Epithelial cell of esophagus (primary cell): ENCODE measurements around the gene GPATCH8.
A peak's percentile ranks its signal among the peaks of the same experiment; 100 is the strongest.

Experiments used
- DNase-seq: peaks from one replicate; pipeline ENCODE4 v3.0.0; 2010; ENCODE audit warnings: low read depth
- H3K4me3 ChIP-seq: 2 replicates; pipeline ENCODE4 v1.5.1; 2011; ENCODE audit warnings: mild to moderate bottlenecking, low read length, control low read depth
- TF ChIP-seq, protein P1 (sequence below): IDR thresholded peaks from 2 replicates; pipeline ENCODE4 v1.5.1; 2011; ENCODE audit warnings: low read depth, mild to moderate bottlenecking, low read length, control low read depth, inconsistent platforms; ENCODE audit not compliant: insufficient read depth; ENCODE audit errors: missing control alignments

GPATCH8 gene

DNA sequence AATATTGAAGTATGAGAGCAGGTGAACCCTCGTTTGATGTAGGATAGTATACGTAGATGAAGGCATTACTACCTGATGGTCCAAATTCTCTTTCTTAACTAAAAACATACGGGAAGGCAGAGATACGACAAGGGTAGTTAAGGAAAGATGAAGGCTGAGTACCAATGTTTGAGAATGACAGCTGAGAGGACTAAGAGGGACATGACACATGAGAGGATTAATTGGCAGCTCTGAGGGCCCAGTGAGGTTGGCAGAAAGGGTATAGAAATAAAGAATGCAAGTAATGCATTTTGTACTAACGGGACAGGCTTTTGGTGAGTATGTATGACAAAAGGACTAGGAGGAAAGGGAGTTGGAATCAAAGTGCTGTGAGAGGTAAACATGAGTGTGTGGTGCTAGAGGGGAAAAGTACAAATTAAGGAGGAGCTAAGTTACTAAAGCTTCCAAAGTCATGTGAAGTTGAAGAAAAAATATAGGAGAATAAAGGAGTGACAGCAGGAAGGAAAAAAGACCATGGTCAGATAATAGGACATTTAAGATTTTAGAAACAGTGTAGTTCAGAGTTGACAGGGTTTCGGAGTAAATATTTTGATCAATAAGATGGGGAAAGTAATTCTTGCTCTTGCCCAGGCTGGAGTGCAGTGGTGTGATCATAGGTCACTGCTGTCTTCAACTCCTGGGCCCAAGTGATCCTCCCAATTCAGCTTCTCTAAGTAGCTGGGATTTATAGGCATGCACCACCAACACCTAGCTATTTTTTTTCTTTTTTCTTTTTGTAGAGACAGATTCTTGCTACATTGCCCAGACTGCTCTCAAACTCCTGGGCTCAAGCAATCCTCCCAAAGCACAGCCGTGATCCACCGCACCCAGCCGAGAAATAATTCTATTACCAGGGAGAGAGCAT lies 70.7 kb downstream of the GPATCH8 start:
- DNase-seq: no peak
- TF ChIP-seq, protein P1, sequence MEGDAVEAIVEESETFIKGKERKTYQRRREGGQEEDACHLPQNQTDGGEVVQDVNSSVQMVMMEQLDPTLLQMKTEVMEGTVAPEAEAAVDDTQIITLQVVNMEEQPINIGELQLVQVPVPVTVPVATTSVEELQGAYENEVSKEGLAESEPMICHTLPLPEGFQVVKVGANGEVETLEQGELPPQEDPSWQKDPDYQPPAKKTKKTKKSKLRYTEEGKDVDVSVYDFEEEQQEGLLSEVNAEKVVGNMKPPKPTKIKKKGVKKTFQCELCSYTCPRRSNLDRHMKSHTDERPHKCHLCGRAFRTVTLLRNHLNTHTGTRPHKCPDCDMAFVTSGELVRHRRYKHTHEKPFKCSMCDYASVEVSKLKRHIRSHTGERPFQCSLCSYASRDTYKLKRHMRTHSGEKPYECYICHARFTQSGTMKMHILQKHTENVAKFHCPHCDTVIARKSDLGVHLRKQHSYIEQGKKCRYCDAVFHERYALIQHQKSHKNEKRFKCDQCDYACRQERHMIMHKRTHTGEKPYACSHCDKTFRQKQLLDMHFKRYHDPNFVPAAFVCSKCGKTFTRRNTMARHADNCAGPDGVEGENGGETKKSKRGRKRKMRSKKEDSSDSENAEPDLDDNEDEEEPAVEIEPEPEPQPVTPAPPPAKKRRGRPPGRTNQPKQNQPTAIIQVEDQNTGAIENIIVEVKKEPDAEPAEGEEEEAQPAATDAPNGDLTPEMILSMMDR: no peak
- no peak overlapping the region for H3K4me3 ChIP-seq

DNA sequence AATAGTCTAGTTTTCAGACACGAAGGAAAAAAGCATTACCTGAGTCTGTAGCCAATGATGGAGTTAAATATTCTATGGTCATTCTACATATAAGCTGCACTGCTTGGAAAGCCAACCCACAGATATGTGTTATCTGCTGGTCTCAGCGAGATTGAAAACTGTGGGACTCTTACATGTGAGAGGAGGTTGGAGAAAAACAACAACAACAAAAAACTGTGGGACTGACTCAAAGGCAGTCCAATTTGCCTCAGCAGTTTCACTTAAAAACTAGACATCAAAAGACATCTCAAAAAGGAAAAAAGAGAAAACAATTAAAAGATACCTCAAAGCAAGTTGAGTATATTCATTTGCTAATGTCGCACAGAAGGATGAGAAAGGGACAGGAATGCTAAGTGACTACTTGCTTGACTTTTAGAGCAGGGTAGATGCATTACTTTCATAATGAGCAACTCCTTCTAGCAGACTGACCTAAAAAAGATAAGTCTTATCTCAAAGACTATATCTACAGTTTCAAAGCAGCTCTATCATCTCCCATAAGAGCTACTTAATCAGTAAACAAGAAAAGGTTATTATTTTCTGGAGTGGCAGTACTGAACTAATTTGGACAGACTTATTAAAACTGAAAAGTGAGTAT lies 78.3 kb downstream of the GPATCH8 start:
- TF ChIP-seq, protein P1: no peak
- H3K4me3 ChIP-seq: no peak overlapping the region
- DNase-seq: no peak

DNA sequence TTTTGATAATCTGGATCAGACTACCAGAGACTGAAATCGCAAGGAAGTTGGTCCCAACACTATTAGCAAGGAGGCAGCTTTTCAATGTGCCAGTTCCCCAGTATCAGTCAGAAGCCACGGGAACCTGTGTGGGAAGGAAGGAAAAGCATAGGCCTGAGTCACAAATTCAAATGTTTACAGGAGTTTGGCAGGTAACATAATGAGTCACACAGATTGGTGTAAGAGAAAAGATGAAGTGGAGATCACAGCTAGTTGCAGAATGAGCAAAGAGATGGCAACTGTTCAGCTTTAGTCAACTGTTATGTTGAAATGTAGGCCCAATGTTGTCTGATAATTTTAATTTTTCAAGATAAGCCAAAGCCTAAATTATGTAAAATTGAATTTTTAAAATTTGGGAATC lies 85.7 kb downstream of the GPATCH8 start:
- peak; percentile 96 for DNase-seq
- no peak overlapping the region for H3K4me3 ChIP-seq
- TF ChIP-seq, protein P1: no peak

DNA sequence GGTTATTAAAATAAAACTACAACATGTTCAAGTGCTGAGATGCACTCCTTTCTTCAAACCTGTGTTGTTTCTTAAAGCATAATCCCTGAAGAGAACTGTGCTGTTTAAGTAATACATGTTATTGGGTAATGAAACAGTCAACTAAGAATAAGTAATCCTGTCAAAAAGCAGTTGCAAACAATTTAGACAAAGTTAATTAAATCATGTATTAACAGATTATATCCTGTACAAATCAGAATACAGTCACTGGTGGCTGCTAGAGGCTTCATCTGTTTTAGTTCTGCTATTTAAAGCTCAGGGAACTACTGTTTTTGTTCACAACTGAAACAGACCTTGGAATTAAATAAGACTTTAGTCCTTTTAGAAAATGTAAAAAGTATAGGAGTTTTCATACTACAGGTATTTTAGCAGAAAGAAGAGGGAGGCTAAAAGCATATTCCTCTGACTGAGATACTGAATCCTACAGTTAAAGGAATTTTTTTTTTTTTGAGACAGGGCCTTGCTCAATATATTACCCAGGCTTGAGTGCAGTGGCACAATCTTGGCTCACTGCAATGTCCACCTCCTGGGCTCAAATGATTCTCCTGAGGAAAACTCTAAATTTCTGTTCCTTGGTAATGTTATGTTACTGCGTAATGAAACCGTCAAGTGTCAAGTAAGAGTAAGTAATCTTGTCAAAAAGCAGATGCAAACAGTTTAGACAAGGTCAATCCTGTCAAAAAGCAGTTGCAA lies 86.5 kb downstream of the GPATCH8 start:
- TF ChIP-seq, protein P1: no peak
- no peak overlapping the region for H3K4me3 ChIP-seq
- DNase-seq: no peak

DNA sequence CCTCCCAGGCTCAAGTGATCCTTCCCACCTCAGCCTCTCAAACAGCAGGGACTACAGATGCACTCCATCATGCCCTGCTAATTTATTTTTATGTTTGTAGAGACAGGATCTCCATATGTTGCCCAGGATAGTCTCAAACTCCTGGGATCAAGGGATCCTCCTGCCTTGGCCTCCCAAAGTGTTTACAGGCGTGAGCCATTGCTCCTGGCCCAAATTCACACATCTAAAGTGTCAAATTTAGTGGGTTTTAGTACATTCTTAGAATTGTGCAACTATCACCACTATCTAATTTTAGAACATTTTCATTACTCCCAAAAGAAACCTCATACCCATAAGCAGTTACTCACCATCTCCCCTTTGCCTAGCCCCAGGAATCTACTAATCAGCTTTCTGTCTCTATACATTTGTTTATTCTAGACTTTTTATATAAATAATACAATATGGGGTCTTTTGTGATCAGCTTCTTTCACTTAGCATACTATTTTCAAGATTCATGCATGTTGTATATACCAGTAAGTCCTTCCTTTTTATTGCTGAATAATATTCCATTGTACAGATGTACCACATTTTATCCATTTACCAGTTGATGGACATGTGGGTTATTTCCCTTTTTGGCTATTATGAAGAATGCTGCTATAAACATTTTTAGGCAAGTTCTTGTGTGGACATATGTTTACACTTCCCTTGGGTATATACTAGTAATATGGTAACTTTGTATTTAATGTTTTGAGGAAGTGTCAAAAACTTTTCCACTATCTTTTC lies 88.6 kb downstream of the GPATCH8 start:
- TF ChIP-seq, protein P1: no peak
- H3K4me3 ChIP-seq: no peak overlapping the region
- DNase-seq: no peak

DNA sequence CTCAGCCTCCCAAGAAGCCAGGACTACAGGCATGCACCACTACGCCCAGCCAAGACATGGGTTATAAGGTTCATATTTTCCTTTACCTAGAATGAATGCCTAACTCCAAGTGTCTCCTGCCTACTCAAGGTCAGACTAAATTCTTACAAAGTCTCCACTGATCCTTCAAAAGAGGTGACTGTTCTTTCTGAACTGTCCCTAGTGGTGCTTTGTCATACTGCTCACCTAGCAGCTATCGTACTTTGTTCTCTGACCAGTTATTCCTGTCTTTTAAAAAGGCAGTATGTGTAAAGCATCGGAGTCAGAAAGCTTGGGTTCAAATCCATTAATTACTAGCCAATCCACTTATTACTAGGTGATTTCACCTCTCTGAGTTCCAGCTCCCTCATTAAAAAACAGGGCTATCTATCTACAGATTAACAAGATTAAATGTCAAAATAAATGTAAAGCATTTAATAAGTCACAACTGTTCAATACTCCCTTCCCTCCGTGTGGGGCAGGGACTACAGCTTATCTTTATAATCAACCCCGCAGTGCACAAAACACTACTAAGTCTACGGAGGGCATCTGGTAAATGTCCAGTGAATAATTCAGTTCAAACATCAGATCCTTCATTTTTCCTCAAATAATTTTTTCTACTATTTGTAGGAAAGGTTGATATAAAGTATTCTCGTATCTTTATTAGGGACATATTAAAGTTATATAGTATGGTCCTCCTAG lies 93.7 kb downstream of the GPATCH8 start:
- peak; percentile 8 for DNase-seq
- no peak overlapping the region for H3K4me3 ChIP-seq
- TF ChIP-seq, protein P1: peak; percentile 14
